Panc1 (cell line): ENCODE measurements around the gene KIF15. TPM values are rescaled to one million over a fixed set of nuclear protein-coding genes. Genes with fewer than 3 reads are reported as not detected.

Experiments used
- ATAC-seq: fragments of 200-7000 bp; cut with Tn5 transposase; 2 replicates; pipeline ENCODE4 v1.9.1; 2020; ENCODE audit warnings: mild to moderate bottlenecking, moderate library complexity
- BruUV-seq: library from RNA; stranded (reverse); fragments of 400-500 nt; replicated peaks from 2 replicates; lab custom pipeline; 2021; lab: Mats Ljungman, UMichigan
- CTCF ChIA-PET: fragments of 300-600 bp; sonication (Branson Sonifier 250); formaldehyde crosslinking; loops from one replicate; lab custom pipeline; 2022; ENCODE audit warnings: antibody characterized with exemption; lab: Charles Lee
- POLR2A ChIA-PET: fragments of 300-600 bp; sonication (Branson Sonifier 250); formaldehyde crosslinking; loops from one replicate; lab custom pipeline; 2022; ENCODE audit warnings: antibody characterized with exemption; lab: Charles Lee
- DNase-seq: peaks from one replicate; pipeline ENCODE4 v3.0.0-alpha.2; 2010; ENCODE audit warnings: low read depth, low spot score
- H3K27ac ChIP-seq: 2 replicates; pipeline ENCODE4 v1.5.1; 2011; ENCODE audit warnings: mild to moderate bottlenecking, low read length, inconsistent platforms
- H3K27me3 ChIP-seq: fragments of 200-500 bp; sonication (Bioruptor generic); 2 replicates; pipeline ENCODE4 v1.6.0; 2014; ENCODE audit warnings: low read length, inconsistent platforms; ENCODE audit not compliant: control insufficient read depth, insufficient read depth
- H3K36me3 ChIP-seq: fragments of 200-500 bp; sonication (Bioruptor generic); 2 replicates; pipeline ENCODE4 v1.5.1; 2014; ENCODE audit warnings: inconsistent platforms, mild to moderate bottlenecking, low read length, moderate library complexity; ENCODE audit not compliant: control insufficient read depth, insufficient read depth
- H3K4me1 ChIP-seq: 2 replicates; pipeline ENCODE4 v1.5.1; 2011; ENCODE audit warnings: inconsistent platforms, mild to moderate bottlenecking, low read length, moderate library complexity; ENCODE audit not compliant: control insufficient read depth, insufficient read depth
- H3K4me3 ChIP-seq, 2 experiments: 2 replicates each; pipeline ENCODE4 v1.5.1; 2011 to 2012; ENCODE audit warnings: low read depth in 2 of 2, low read length in 2 of 2, mild to moderate bottlenecking in 2 of 2, inconsistent platforms in 1 of 2, moderate library complexity in 1 of 2
- H3K9me3 ChIP-seq: fragments of 200-500 bp; sonication (Bioruptor generic); 2 replicates; pipeline ENCODE4 v1.5.1; 2014; ENCODE audit warnings: low read depth, mild to moderate bottlenecking, inconsistent platforms, low read length, moderate library complexity; ENCODE audit not compliant: control insufficient read depth, insufficient read depth
- CTCF ChIP-seq: fragments of 450-650 bp; IDR thresholded peaks from 2 replicates; pipeline ENCODE4 v1.5.1; 2017; ENCODE audit warnings: mild to moderate bottlenecking
- POLR2AphosphoS5 ChIP-seq: IDR thresholded peaks from 2 replicates; pipeline ENCODE4 v1.6.1; 2012; ENCODE audit warnings: mild to moderate bottlenecking, low read depth, low read length, moderate library complexity
- SIN3A ChIP-seq: IDR thresholded peaks from 2 replicates; pipeline ENCODE4 v1.6.1; 2012; ENCODE audit warnings: low read depth, mild to moderate bottlenecking, low read length, moderate library complexity, borderline replicate concordance; ENCODE audit not compliant: insufficient read depth
- TCF7L2 ChIP-seq: IDR thresholded peaks from 2 replicates; pipeline ENCODE4 v1.6.1; 2011; ENCODE audit warnings: mild to moderate bottlenecking, low read depth, low read length, inconsistent platforms
- in situ Hi-C: cut with HindIII; loops from 2 replicates; pipeline ENCODE4 v1.10.0; 2016; ENCODE audit warnings: low sequenced_read_pairs, low pct_unique_long_range_greater_than_20kb
- intact Hi-C: fragments of 100-400 bp; cut with micrococcal nuclease; formaldehyde crosslinking; loops from one replicate; pipeline ENCODE4 v1.10.0; 2022; ENCODE audit not compliant: unreplicated experiment
- total RNA-seq: library from RNA; stranded (reverse); gene quantifications from one replicate; pipeline ENCODE4 v1.2.1, GENCODE V29; 2021; ENCODE audit not compliant: unreplicated experiment
- TF ChIP-seq, protein P1 (sequence below), 2 experiments: IDR thresholded peaks; 2 replicates each; pipeline ENCODE4 v1.6.1; 2011 to 2012; ENCODE audit warnings: low read depth in 2 of 2, control low read depth in 1 of 2, low read length in 1 of 2, mild to moderate bottlenecking in 1 of 2, moderate library complexity in 1 of 2; ENCODE audit not compliant: insufficient read depth in 1 of 2

Gene KIF15
- total RNA-seq, 1 experiment from 2014 or later = 12.2 TPM

- no peak overlapping the region for H3K4me3 ChIP-seq
- no peaks in the 10 kb centered on the region for H3K9me3 ChIP-seq
- H3K27me3 ChIP-seq = no peaks in the 10 kb centered on the region
- ATAC-seq (no peak), DNase-seq (no peak)
- ChIA-PET POLR2A (no interaction called here), CTCF (no interaction called here)
- TF ChIP-seq CTCF (no peak), SIN3A (no peak), POLR2AphosphoS5 (no peak), TCF7L2 (no peak)
- TF ChIP-seq, protein P1, sequence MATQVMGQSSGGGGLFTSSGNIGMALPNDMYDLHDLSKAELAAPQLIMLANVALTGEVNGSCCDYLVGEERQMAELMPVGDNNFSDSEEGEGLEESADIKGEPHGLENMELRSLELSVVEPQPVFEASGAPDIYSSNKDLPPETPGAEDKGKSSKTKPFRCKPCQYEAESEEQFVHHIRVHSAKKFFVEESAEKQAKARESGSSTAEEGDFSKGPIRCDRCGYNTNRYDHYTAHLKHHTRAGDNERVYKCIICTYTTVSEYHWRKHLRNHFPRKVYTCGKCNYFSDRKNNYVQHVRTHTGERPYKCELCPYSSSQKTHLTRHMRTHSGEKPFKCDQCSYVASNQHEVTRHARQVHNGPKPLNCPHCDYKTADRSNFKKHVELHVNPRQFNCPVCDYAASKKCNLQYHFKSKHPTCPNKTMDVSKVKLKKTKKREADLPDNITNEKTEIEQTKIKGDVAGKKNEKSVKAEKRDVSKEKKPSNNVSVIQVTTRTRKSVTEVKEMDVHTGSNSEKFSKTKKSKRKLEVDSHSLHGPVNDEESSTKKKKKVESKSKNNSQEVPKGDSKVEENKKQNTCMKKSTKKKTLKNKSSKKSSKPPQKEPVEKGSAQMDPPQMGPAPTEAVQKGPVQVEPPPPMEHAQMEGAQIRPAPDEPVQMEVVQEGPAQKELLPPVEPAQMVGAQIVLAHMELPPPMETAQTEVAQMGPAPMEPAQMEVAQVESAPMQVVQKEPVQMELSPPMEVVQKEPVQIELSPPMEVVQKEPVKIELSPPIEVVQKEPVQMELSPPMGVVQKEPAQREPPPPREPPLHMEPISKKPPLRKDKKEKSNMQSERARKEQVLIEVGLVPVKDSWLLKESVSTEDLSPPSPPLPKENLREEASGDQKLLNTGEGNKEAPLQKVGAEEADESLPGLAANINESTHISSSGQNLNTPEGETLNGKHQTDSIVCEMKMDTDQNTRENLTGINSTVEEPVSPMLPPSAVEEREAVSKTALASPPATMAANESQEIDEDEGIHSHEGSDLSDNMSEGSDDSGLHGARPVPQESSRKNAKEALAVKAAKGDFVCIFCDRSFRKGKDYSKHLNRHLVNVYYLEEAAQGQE (IDR thresholded peaks at IDR 0.05; ENCODE audit: insufficient read depth in 1 of 2, low read depth in 2 of 2, low read length in 1 of 2) = no peak
- in situ Hi-C loops (no loop called here), intact Hi-C loops (no loop called here)
- no TSS peak for BruUV-seq
- no peaks in the 10 kb centered on the region for H3K36me3 ChIP-seq
- no peaks in the 10 kb centered on the region; the same call in 1 of the 2 replicates for H3K4me1 ChIP-seq
- no peak overlapping the region for H3K27ac ChIP-seq
These were observed 106.0 kb downstream of the KIF15 start for GRCh38 chr3:44867421-44868111.

GRCh38 chr3:44870375-44871061, 108.9 kb downstream of the KIF15 start:
- no peak for ATAC-seq
- H3K27ac ChIP-seq = no peak overlapping the region

More at GRCh38 chr3:44870375-44871061, 108.9 kb downstream of the KIF15 start:
- Histone ChIP-seq H3K27me3 (no peaks in the 10 kb centered on the region), H3K4me3 (no peak overlapping the region), H3K4me1 (no peaks in the 10 kb centered on the region; the same call in 1 of the 2 replicates), H3K9me3 (no peaks in the 10 kb centered on the region), H3K36me3 (no peaks in the 10 kb centered on the region)
- ChIA-PET CTCF (no interaction called here), POLR2A (no interaction called here)
- no TSS peak for BruUV-seq
- intact Hi-C loops (no loop called here), in situ Hi-C loops (no loop called here)
- DNase-seq = no peak
- TF ChIP-seq CTCF (no peak), SIN3A (no peak), TCF7L2 (no peak), POLR2AphosphoS5 (no peak)
- TF ChIP-seq, protein P1 (IDR thresholded peaks at IDR 0.05; ENCODE audit: insufficient read depth in 1 of 2, low read depth in 2 of 2, low read length in 1 of 2) = no peak
